Heart left ventricle (tissue), 16 donors: ENCODE measurements around the gene IGFBP5. TPM values are rescaled to one million over a fixed set of nuclear protein-coding genes. Genes with fewer than 3 reads are reported as not detected.

Experiments
- ATAC-seq, 4 donors: fragments of 200-7000 bp; cut with Tn5 transposase; one replicate each; pipeline ENCODE4 v1.9.1; 2020 to 2022; ENCODE audit warnings: moderate library complexity in 4 of 4, mild to moderate bottlenecking in 3 of 4, moderate number of reproducible peaks in 1 of 4
- DNase-seq, 5 donors: peaks; one replicate each; pipeline ENCODE4 v3.0.0-alpha.2; 2020
- H3K27ac ChIP-seq, 12 donors: fragments of 200-600 bp; sonication (generic) in 4 of 12; one replicate each; pipeline versions ENCODE4 v1.5.0 to v1.8.0; 2016 to 2022; ENCODE audit warnings: mild to moderate bottlenecking in 2 of 12
- H3K27me3 ChIP-seq, 9 donors: fragments of 200-600 bp; sonication (generic) in 2 of 9; one replicate each; pipeline versions ENCODE4 v1.5.1 to v1.8.0; 2016 to 2022; ENCODE audit warnings: mild to moderate bottlenecking in 3 of 9
- H3K36me3 ChIP-seq, 9 donors: fragments of 200-600 bp; sonication (generic) in 2 of 9; one replicate each; pipeline versions ENCODE4 v1.5.0 to v1.8.0; 2018 to 2022; ENCODE audit warnings: mild to moderate bottlenecking in 2 of 9
- H3K4me1 ChIP-seq, 12 donors: fragments of 200-600 bp; sonication (generic) in 4 of 12; one replicate each; pipeline versions ENCODE4 v1.5.0 to v1.8.0; 2016 to 2022; ENCODE audit warnings: mild to moderate bottlenecking in 3 of 12
- H3K4me3 ChIP-seq, 12 donors: fragments of 200-600 bp; sonication (generic) in 4 of 12; one replicate each; pipeline versions ENCODE4 v1.5.0 to v1.8.0; 2017 to 2022; ENCODE audit warnings: mild to moderate bottlenecking in 9 of 12, moderate library complexity in 4 of 12
- H3K9me3 ChIP-seq, 12 donors: fragments of 200-600 bp; sonication (generic) in 4 of 12; one replicate each; pipeline versions ENCODE4 v1.5.0 to v1.8.0; 2016 to 2022; ENCODE audit warnings: mild to moderate bottlenecking in 1 of 12
- POLR2A ChIP-seq, 2 donors: fragments of 450-650 bp; IDR thresholded peaks; one replicate each; pipeline ENCODE4 v1.6.1; 2017; ENCODE audit warnings: antibody characterized with exemption in 2 of 2, mild to moderate bottlenecking in 2 of 2, moderate library complexity in 2 of 2
- WGBS, 4 donors: extraction: QIAGEN DNeasy Blood & Tissue Kit in 2 of 4; methylation state at CpG; one replicate each; pipeline versions ENCODE4 v1.1.5 to v1.1.7; 2013 to 2018; 5-methylcytosine and 5-hydroxymethylcytosine counted together
- intact Hi-C, 10 donors: fragments of 100-400 bp; cut with DNase I; formaldehyde crosslinking; loops; one replicate each; pipeline versions ENCODE4 v1.11.1 to v1.14.2; 2022
- polyA plus RNA-seq, 2 donors: library from polyadenylated mRNA; stranded (reverse); fragments of 200-250 nt; gene quantifications; one replicate each; pipeline ENCODE4 v1.2.3, GENCODE V29; 2013
- total RNA-seq, 9 donors: library from RNA; depleted of rRNA in 2 of 9; stranded (reverse); fragments of >200 nt in 2 of 9; fragmentation: NEBNext Ultra II Directional in 3 of 9; extraction: Animal tissue kit (Norgen Biotek cat#: 25700) in 3 of 9; gene quantifications; one replicate each; pipeline versions ENCODE4 v1.1.0 to v1.2.4, GENCODE V29; 2016 to 2023
- TF ChIP-seq, protein P1 (sequence below), 12 donors: fragments of 200-600 bp; sonication (generic) in 4 of 12; IDR thresholded peaks; one replicate each; pipeline versions ENCODE4 v1.5.0 to v1.8.0; 2018 to 2022; ENCODE audit warnings: antibody characterized with exemption in 12 of 12, mild to moderate bottlenecking in 5 of 12
- donor health status: ischemic (EF 13 %, LVEDD 7.1; RV severe dilation, severe dysfunction).
- donor health status: healthy with polysubstance abuse.
- donor health status: DM: no; HTN: yes; CAD: no.
- donor health status: DM: no; HTN: no; CAD: no.
- donor health status: ischemic (EF 25% LVEDD 6.9; RV normal size, moderate dysfunction).
- donor health status: ischemic (EF 25% LVEDD 5.7; RV mildly dilated, moderate dysfunction).
- donor health status: healthy.
- donor health status: DM: yes; HTN: yes; CAD: no.
- donor health status: ischemic (EF 35%, LVEDD 5.7; RV mildly dilated, moderate dysfunction).
- donor health status: nonischemic (EF 11% LVEDD 7.7; RV severe dilation, severe dysfunction).
- donor health status: DM: yes; HTN: yes; CAD: no.
- donor health status: PGD.
- donor health status: ischemic (EF 29% LVEDD 5.4; RV normal size, mild dysfunction).
- donor health status: nonischemic (EF 23%, LVEDD 6.1; RV moderate dilation, normal function).

The IGFBP5 gene
- total and polyA plus RNA-seq, 11 donors = 58.2 to 441 (median 129) TPM

DNA sequence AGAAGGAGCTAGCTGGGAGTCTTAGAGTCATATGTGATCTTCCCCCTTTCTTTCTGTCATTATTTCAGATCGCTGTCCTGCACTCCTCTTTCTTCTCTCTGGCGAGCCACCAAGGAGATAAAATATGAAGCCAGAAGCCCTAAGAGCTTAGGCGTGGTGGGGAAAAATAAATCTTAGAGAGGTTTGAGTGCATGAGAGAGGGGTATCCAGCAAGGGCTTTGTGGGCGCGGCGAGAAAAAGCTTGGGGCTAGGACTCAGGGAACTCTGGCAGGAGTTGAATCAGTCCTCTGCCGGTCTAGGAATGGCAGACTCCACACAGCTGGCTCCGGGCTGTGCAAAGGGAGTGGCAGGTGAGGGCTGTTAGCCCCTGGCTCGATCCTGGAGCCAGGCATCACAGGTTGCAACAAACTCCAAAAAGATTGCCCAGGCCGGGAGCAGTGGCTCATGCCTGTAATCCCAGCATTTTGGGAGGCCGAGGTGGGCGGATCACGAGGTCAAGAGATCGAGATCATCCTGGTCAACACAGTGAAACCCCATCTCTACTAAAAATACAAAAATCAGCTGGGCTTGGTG lies 20.1 kb upstream of the IGFBP5 start:
- Histone ChIP-seq H3K27ac (peak overlapping the region in 5 of 12 donors; percentile 6 to 56 (median 42)), H3K4me3 (no peak overlapping the region), H3K4me1 (peaks cover 0 to 41% (median 5%) of the 10 kb centered on the region in 12 donors), H3K9me3 (no peaks in the 10 kb centered on the region), H3K27me3 (no peaks in the 10 kb centered on the region), H3K36me3 (no peaks in the 10 kb centered on the region)
- DNase-seq = no peak
- intact Hi-C loops = loop anchor here in 2 of 10 donors (10.0 kb wide), 1 partner anchor 119 kb away; no protein-coding TSS in a partner anchor
- TF ChIP-seq, protein P1, sequence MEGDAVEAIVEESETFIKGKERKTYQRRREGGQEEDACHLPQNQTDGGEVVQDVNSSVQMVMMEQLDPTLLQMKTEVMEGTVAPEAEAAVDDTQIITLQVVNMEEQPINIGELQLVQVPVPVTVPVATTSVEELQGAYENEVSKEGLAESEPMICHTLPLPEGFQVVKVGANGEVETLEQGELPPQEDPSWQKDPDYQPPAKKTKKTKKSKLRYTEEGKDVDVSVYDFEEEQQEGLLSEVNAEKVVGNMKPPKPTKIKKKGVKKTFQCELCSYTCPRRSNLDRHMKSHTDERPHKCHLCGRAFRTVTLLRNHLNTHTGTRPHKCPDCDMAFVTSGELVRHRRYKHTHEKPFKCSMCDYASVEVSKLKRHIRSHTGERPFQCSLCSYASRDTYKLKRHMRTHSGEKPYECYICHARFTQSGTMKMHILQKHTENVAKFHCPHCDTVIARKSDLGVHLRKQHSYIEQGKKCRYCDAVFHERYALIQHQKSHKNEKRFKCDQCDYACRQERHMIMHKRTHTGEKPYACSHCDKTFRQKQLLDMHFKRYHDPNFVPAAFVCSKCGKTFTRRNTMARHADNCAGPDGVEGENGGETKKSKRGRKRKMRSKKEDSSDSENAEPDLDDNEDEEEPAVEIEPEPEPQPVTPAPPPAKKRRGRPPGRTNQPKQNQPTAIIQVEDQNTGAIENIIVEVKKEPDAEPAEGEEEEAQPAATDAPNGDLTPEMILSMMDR (IDR thresholded peaks at IDR 0.05) = no peak
- no peak for TF ChIP-seq POLR2A (IDR thresholded peaks at IDR 0.05)
- 80 to 92% (median 89%) methylated on average over 14 of the region's 14 CpGs for WGBS, 4 donors
- no peak for ATAC-seq

DNA sequence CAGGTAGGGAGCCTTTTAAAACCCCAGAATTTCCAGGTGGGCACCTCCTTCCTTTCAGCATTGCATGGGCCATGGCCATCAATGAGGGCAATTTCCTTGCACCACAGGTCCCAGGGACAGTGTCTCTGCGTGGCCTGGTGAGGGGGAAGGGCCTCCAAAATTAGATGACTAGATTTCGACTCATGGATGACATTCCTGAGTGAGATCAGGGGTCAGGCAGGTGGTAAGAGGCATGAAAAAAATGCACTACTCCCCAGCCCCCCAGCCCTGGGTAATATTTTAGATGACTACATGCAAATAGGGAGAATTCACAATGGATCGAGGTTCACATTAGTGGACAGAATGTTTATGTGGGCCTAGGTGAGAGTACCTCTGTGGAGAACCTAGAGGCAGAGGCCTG lies 19.0 kb upstream of the IGFBP5 start:
- H3K27me3 ChIP-seq = no peaks in the 10 kb centered on the region
- peaks cover 0 to 47% (median 5%) of the 10 kb centered on the region in 12 donors for H3K4me1 ChIP-seq
- WGBS, 4 donors = 72 to 78% (median 75%) methylated on average over 3 of the region's 3 CpGs
- H3K9me3 ChIP-seq = peaks cover 0 to 6% (median 0%) of the 10 kb centered on the region in 12 donors
- ATAC-seq (no peak), DNase-seq (no peak)
- intact Hi-C loops = loop anchor here in 3 of 10 donors (5.0 to 10.0 kb wide), 2 partner anchors 120 to 123 kb away; no protein-coding TSS in a partner anchor
- TF ChIP-seq, protein P1 (IDR thresholded peaks at IDR 0.05) = no peak
- no peak for TF ChIP-seq POLR2A (IDR thresholded peaks at IDR 0.05)
- no peak overlapping the region for H3K4me3 ChIP-seq
- H3K36me3 ChIP-seq = no peaks in the 10 kb centered on the region
- H3K27ac ChIP-seq = peak overlapping the region in 6 of 12 donors; percentile 1 to 58 (median 40)

- intact Hi-C loops = loop anchor here in 3 of 10 donors (5.0 to 10.0 kb wide), 2 partner anchors 121 to 123 kb away; no protein-coding TSS in a partner anchor
- H3K27ac ChIP-seq = peak overlapping the region in 7 of 12 donors; percentile 1 to 58 (median 33)
- no peaks in the 10 kb centered on the region for H3K27me3 ChIP-seq
- TF ChIP-seq, protein P1 (IDR thresholded peaks at IDR 0.05) = no peak
- no peak for TF ChIP-seq POLR2A (IDR thresholded peaks at IDR 0.05)
- no peaks in the 10 kb centered on the region for H3K36me3 ChIP-seq
- H3K4me3 ChIP-seq = no peak overlapping the region
- peaks cover 0 to 47% (median 5%) of the 10 kb centered on the region in 12 donors for H3K4me1 ChIP-seq
- ATAC-seq = peak in 3 of 4 donors; percentile 63 to 67 (median 66)
- DNase-seq = peak; percentile 55 to 76 (median 62)
- 56 to 72% (median 68%) methylated on average over 8 of the region's 8 CpGs for WGBS, 4 donors
- peaks cover 0 to 9% (median 0%) of the 10 kb centered on the region in 12 donors for H3K9me3 ChIP-seq
Observed at GRCh38 chr2:216713691-216714336, 18.5 kb upstream of the IGFBP5 start.

DNA sequence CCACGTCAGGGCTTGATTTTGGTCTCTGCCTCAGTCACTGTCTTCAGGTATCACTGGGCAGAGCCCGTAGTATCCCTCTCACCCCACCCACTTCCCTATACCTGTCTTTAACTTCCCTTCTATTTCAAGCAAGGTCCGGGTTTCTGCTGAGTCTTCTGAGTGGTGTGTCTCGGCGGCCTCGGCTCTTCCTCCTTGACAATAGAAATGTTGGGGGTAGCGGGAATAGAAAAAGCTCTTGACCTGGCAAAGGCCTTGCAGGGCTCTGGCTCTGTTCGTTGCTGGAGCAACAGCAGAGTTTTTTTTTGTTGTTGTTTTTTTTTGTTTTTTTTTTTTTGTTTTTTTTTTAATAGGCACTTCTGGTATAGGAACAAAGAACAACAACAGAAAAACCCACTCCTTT lies 16.0 kb upstream of the IGFBP5 start:
- no peak for DNase-seq
- no peak for TF ChIP-seq POLR2A (IDR thresholded peaks at IDR 0.05)
- TF ChIP-seq, protein P1 (IDR thresholded peaks at IDR 0.05) = no peak
- H3K4me1 ChIP-seq = peaks cover 0 to 45% (median 5%) of the 10 kb centered on the region in 12 donors
- H3K27me3 ChIP-seq = no peaks in the 10 kb centered on the region
- H3K9me3 ChIP-seq = peaks cover 0 to 14% (median 0%) of the 10 kb centered on the region in 12 donors
- intact Hi-C loops = loop anchor here in 3 of 10 donors (5.0 to 10.0 kb wide), 2 partner anchors 123 to 126 kb away; no protein-coding TSS in a partner anchor
- ATAC-seq = no peak
- H3K4me3 ChIP-seq = no peak overlapping the region
- H3K27ac ChIP-seq = peak overlapping the region in 10 of 12 donors; percentile 16 to 83 (median 56)
- H3K36me3 ChIP-seq = no peaks in the 10 kb centered on the region
- 74 to 85% (median 81%) methylated on average over 8 of the region's 8 CpGs for WGBS, 4 donors
